Stimulated activated CD4-positive, alpha-beta T cell treated with anti-CD3 and anti-CD28 coated beads, Interleukin-4, amount 100 ng/mL, for 1 hour (primary cell): ENCODE measurements around the gene CDKN2B.
"Not testable (repeated sequence)": the region's sequence is repeated elsewhere in the genome, so short reads cannot be mapped to it uniquely, and the experiment has no call there.

Experiments used
- DNase-seq: peaks from one replicate; pipeline ENCODE4 v3.0.0-alpha.2; 2020

Gene CDKN2B

DNA sequence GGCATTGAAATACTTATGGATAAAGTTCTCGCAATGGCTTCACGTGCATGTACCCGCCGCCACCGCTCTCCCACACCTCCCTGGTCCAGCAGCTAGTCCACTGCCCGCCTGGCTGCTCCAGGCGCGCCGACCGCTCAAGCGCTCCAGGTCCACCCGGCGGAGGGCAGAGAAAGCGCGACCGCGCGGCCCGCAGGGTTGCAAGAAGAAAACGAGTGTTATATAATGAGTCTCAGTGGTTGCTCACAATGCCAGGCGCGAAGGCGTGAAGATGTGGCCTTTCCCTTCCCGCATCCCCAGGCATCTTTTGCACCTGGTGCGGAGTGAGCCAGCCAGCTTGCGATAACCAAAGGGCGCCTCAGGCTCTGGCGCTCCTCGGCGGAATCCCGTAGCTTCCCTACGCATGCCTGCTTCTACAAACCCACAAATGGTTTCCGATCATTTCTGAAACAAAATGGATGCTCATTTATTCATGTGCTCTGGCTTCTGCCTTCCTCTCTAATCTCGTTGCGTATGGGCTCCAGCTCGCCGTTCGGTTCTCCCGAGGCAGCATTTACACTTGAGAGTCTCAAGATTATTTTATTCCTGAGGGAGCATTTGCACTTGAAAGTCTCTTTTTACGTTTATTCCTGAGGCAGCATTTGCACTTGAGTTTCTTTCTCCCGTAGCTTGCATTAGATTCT is 40.6 kb downstream of the CDKN2B start:
- DNase-seq = no peak

DNA sequence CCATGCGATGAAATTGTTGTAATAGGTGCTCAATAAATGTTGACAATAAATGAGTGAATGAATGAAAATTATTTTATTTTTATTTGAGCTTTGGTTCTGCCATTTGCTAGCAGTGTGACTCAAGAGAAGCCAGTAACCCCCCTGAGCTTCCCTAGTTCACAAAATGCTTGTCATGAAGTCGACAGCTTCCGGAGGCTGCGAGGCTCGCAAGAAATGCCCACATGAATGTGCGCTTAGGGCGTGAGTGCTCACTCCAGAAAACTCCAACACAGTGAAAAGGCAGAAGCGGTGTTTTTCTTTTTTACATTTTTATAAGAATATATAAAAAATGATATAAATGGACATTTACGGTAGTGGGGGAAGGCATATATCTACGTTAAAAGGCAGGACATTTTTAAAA is 41.4 kb downstream of the CDKN2B start:
- no peak for DNase-seq

DNA sequence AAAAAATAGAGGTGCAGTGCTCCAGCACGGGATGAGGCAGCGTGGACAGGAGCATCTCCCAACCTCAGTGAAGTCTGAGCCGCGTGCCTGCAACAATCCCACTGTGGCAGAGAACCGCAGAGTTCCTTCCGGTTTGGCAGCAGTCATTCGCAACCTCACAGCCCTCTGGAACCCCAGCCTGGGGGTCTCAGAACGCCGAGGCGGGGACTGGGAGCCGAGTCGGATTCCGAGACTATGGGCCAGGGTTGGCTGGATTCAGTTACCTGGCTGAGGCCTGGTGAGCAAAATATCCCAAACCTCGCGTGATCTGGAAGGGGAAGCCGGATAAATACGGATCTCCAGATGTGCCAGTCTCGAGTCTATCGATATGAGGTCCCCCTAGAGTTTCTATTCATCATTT is 41.9 kb downstream of the CDKN2B start:
- DNase-seq = no peak

DNA sequence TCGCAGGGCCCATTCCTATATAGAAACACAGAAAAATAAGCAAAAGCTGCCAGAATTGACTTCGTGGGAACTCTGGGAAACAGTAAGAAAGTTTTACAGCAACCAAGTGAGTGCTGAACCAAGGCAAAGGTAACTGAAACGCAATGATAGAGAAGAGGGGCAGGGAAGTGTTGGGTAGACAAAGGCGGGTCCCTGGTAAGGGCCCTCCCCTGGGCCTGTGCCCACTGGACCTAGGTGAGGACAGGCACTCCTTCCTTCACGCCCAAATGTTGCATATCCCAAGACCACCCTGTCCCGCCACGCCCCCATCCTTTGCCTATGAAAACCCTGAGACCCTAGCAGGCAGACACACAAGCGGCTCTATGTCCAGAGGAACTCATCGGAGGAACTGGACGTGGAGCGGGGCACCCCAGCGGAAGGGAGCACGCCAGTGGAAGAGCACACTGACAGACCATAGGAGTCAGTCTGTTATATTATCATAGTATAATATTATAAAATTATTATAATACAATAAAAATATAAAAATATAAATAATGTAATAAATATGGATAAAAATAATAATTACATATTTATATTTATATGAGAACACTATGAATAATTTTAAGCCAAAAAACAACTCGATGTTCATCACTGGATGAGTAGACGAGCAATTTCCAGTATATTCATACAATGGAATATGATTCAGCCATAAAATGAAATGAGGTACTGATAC is 42.8 kb downstream of the CDKN2B start:
- DNase-seq = no peak

DNA sequence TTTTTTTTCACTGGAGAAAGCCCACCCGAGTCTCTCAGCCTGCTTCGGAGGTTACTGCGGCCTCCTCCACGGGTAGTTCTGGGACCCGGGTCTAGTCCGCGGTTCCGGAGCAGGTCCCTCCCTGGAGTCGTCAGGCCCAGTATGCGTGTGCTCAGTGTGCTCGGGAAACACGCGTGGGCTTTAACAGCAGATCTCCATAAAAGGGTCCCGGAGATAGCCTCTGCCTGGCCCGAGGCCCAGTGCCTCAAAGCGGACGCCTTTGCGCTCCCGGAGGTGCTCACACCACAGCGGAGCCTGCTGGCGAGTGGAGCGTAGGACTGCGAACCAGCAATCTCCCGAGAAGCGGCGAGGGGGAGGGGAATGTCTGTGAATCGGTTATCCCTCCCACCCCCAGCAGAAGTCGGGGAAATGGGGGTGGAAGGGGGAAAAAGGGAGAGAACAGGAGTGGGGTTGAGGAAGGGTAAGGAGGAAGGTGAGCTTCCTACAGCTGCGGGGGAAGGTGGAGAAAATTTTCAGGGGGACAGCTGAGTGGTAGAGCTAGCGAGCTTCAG is 43.6 kb downstream of the CDKN2B start:
- DNase-seq = peak; percentile 38

DNA sequence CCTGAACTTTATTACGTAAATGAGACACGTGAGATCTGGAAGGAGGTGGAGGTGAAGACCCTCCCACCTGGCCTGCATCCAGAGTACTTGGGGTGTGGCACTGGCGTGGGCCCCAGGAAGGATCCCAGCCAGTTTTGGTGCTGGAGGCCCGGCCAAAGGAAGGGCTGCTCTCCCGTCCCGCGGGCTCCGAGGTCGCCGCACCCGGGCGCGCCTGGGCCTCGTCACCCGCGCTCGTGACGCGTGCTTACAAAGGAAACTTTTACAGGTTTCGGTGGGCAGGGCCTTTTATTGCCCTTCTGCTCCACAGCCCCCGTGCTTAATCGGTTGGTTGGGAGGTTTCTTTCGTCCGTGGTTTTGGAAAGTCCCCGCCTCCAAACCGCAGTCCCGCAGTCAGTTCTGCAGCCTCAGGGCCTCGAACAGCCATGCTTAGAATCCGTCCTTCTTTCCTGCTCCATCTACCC is 44.1 kb downstream of the CDKN2B start:
- DNase-seq = peak; percentile 51

DNA sequence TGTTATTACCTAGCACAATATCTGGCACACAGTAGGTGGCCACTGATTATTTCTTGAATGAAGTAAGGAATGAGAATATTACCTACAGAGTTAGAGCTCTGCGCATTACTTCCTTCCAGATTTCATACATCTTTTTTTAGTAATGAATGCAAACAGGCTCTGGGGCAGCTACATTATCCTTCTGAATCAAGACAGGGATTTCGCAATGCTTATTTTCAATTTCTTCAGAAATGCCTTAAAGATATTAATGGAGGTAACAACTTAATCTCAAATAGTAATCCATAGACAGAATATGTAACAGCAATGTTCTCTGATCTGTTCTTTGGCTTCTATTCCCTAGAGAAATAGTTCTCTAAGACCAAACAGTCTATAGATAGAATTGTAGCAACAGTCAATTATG is 47.5 kb downstream of the CDKN2B start:
- DNase-seq = no peak

DNA sequence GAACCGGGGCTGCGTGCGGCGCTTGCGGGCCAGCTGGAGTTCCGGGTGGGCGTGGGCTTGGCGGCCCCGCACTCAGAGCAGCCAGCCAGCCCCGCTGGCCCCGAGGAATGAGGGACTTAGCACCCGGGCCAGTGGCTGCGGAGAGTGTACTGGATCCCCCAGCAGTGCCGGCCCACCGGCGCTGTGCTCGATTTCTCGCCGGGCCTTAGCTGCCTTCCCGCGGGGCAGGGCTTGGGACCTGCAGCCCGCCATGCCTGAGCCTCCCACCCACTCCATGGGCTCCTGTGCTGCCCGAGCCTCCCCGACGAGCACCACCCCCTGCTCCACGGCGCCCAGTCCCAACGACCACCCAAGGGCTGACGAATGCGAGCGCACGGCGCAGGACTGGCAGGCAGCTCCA is 49.8 kb downstream of the CDKN2B start:
- DNase-seq = not testable (repeated sequence)

DNA sequence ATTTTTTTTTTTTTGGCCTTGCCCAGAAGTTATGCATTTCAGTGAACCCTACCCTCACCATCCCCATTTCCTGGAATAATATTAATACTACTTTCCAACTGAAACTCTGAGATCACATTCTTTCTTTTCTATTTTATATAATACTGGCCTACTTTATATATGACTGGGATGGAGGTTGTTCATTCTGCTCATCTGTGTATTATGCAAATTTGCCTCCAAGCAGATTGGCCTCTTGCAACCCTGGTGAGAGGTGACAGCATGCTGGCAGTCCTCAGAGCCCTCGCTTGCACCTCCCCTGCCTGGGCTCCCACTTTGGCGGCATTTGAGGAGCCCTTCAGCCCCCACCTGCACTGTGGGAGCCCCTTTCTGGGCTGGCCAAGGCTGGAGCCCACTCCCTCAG is 50.3 kb downstream of the CDKN2B start:
- DNase-seq = no peak
